Stimulated activated CD4-positive, alpha-beta T cell treated with anti-CD3 and anti-CD28 coated beads, Interleukin-4, amount 100 ng/mL, for 24 hours (primary cell): ENCODE results near the gene MEN1.

Experiments used
- DNase-seq: peaks from one replicate; pipeline ENCODE4 v3.0.0-alpha.2; 2020

Gene MEN1

DNA sequence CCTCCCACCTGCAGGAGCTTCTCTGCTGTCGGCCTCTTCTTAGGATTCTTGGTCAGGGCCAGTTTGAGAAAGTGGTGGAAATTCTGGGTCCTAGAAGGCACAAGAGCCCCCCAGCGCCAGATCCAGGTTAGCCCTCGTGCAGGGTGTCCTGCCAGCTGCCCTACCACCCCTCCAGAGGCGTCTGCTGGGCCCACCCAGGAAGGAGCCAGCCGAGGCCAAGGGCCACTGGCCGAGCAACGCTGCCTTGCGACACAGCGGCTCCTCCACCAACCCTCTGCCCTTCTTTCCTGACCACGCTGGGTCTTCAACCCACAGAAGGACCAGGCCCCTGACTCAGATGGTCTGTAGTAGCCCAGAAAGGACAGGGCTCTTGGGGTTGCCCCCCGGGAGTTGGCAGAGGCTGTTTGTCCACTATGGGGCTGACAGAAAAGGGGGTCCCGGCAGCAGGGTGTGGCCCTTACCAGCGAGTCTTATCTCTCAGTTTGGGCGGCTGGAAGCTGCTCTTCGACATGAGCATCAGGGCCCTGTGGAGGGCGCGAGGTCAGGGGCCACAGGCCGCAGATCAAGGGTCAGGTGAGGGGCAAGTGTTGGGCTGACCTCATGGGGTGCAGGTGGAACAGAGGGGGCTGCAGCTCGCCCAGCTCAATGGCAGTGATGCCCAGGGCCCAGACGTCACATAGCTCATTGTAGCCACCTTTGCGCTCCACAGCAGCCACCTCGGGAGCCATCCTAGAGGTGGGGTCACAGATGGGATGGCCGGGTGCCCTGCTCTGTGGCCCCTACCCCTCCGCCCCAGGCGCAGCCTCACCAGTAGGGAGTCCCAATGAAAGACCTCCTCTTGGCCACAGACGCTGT, 9.8 kb downstream of the MEN1 start:
- DNase-seq: no peak

DNA sequence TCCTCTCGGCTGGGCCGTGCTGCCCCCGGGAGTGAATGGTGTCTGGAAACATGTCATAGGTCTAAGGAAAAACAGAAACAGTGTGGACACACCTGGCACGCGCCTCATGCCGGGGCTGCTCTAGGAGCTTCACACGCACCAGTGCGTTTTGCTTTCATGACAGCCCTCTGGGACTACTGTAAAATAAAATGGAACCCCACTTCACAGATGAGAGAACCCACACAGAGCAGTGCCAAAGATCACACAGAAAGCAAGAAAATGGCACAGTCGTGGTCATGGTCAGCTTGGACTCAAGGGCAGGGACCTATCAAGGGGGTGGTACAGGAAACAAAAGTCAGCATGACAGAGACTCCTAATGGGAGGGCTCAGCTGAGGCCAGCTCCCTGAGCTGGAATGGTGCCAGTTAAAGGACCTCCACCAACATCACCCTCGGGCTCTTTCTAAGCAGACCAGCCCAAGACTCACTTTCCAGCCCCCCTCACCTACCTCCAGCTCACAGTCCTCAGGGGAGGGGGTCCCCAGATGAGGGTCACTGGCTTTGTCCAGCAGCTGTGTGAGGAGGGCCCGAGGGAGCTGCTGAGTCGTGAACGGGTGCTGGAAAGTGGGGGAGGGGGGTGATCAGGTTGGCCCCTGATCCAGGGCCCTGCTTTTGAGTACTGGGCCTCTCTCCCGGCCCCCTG, 10.6 kb downstream of the MEN1 start:
- no peak for DNase-seq

GRCh38 chr11:64799256-64799622, 11.1 kb downstream of the MEN1 start:
- no peak for DNase-seq

DNA sequence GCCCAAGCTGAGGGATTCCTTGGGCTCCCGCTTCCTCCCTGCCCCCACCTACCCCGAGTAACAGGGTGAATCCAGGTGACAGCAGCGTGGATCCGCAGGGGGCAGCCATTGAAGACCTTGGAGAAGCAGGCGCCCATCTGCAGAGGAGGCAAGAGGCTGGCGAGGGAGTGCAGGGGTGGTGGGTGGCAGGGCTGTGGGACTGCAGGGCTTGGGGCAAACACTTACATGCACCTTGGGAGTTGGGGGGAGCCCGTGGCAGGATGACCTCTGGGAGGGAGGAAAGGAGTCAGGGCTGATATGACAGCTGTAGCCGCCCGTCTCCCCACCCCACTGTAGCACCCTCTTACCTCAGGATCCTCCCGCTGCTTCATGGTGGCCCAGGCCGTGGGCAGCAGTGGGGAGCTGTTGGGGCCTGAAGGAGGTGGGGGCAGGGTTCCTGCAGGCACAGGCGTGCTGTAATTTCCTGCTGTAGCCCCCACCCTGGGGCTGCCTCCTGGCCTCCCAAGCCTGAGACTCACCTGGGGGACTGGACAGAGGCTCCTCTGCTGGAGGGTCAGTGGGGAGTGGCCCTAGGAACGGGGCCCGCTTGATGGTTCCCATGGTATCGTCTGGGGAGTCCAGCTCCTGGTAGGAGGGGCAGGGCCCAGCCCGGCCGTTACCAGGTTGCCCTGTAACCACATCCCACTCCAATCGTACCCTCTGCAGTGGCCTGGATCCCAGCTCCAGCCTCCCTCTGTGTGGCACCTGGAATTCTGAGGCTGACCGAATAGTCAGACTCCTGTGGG, 13.4 kb downstream of the MEN1 start:
- DNase-seq: no peak

DNA sequence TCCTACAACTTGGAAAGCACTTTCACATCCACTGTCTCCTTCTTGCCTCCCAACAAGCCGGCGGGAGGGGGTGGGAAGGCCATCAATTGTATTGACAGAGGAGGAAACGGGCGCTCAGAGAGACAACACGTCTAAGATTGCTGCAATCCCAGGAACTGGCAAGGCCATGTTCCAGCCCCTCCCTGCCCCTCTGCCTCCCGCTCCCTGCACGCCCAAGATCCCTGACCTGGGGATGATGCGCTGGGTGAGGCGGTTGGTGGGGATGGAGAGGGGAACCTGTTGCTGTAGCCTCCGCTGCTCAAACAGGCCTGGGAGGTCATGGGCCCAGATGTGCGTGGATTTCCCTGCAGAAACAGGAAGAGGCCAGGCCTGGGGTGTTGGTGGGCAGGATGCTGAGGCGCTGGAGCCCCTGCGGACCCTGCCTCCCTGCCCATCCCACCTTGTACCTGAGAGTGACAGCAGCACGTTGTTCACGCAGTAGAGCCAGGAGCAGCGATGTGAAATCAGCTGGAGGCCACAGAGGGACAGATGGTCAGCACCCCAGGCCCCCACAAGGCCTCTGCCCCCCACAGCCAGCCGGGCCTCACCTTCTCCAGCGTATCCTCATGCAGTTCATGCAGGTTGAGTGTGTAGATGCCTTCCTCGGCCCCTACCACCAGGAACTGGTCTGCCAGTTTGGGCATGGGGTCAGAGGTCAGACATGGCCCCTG, 14.1 kb downstream of the MEN1 start:
- DNase-seq: no peak

DNA sequence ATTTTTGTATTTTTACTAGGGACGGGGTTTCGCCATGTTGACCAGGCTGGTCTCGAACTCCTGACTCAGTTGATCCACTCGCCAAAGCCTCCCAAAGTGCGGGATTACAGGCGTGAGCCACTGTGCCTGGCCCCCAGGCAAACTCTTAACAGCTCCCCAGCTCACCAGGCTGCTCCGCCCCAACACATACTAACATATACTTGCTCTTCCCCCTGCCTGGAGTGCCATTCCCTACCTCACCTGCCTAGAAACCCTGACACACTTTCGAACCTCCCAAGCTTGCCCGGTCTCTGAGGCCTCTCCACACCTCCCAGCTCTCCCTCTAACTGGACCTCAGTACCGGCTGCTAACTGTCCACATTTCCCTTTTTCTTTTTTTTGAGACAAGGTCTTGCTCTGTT, 15.8 kb downstream of the MEN1 start:
- no peak for DNase-seq

DNA sequence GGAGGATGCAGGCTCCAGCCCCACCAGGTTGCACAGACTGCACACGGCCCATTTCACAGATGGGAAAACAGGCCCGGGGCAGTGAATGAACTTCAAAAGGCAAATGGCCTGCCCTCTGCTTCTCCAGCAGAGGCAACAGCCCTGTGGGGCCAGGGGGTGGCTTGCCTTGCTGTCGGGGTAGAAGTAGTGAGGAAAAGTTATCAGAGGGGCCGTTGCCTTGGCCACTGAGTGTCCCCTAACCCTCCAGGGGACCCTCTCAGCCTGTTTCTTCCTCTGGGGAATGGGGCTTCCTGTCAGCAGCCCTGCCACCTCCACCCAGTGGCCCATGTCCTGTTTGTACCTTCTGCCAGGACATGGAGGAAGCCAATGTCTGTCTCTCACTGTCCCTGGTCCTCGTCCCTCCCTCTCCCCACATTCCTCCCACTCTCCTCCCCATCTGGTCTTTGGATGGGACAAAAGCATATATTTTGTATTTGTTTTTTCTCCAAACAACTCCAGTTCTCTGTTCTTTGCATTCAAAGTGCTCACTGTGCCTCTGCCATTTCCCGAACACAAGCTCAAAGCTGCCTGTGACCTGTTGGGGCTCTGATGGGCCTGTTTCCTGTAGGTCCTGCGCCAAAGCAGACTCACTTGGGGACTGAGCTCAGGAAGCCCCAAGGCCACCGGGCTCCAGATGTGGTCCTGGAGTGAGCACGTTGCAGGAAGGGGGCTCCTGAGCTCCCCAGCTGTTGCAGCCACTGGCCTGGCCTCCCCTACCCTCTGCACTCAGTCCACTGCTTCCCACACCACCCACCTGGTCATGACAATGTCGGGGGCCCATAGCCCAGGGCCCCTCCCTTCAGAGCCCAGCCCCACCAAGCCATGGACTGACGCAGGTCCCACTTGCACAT, 16.8 kb downstream of the MEN1 start:
- no peak for DNase-seq

GRCh38 chr11:64792482-64792881, 17.9 kb downstream of the MEN1 start:
- DNase-seq: no peak

DNA sequence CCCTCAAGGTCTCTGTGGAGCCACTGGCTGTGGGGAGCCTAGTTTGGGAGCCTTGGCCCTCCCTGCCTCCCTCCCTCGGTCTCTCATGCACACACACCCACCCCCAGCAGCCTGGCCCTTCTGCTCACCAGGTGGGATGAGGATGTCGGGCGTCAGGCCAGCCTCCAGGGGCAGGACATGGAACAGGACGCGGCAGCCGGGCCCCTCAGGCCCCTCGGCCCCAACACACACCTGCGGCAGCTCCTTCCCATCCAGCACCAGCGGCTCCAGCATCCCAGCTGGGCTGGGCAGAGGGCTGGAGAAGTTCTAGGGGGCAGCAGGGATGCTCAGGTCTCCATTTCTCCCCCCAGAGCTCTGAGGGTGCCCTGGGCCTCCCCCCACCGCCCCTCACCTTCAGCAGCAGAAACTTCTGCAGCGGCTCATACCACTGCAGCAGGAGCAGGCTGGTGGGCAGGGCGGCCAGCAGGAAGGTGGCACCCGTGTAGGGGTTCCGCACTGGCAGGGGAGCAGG, 18.5 kb downstream of the MEN1 start:
- no peak for DNase-seq

GRCh38 chr11:64790205-64791095, 19.9 kb downstream of the MEN1 start:
- no peak for DNase-seq

DNA sequence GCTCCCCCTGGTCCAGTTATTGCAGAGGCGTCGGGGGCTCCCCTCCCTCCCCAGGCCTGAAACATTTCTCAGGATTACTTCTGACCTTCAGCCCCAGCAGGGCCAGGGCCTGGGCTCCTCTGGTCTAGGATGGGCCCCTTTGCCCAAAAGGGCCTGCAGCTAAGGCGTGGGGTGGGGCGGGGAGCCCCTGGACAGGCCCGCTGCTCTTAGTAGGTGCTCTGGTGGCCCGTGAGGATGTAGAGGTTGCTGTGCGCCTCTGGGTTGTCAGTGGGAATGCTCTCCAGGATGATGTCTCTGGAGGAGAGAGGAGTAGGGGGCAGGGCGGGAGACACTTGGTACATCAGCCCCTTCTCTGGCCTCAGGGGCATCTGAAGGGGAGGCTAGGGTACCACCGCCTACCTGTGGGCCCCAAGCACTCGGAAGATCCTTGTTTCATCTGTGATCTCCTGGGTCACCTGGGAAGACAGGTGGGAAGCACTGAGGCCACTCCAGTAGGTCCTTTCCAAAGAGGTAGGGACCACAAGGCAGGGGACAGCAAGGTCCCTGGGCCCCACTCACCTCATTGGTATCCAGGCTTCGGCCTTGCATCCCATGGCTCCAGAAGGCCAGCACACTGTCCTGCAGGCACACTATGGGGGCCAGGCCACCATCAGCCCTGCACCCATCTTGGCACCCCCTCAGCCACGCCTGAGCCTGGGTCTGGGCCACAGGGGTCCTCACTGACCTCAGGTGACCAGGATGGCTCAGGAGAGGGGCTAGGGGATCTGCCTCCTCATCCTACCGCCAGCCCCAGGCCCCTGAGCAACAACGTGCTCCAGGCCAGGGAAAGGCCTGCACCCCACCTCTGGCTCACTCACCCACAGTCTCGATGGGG, 20.8 kb downstream of the MEN1 start:
- no peak for DNase-seq

GRCh38 chr11:64788321-64789215, 21.8 kb downstream of the MEN1 start:
- DNase-seq: no peak

- DNase-seq: peak; percentile 66
Observed at GRCh38 chr11:64787526-64788320, 22.6 kb downstream of the MEN1 start.

- no peak for DNase-seq
Observed at GRCh38 chr11:64786308-64786707, 24.0 kb downstream of the MEN1 start.

GRCh38 chr11:64784813-64785581, 25.4 kb downstream of the MEN1 start:
- no peak for DNase-seq

GRCh38 chr11:64778473-64779298, 31.7 kb downstream of the MEN1 start, which contains the start of gene SF1:
SF1 (minus strand) TSS chr11:64778542; CDS start chr11:64778392, 150 bp downstream.
- DNase-seq: peak; percentile 99
